Large intestine (tissue), 3 donors: ENCODE data around the gene MACO1. TPM values are rescaled to one million over a fixed set of nuclear protein-coding genes. Genes with fewer than 3 reads are reported as not detected.
"Not testable (repeated sequence)": the region's sequence is repeated elsewhere in the genome, so short reads cannot be mapped to it uniquely, and the experiment has no call there.

Experiments
- DNase-seq, 2 donors: peaks; one replicate each; pipeline versions ENCODE4 v3.0.0 to v3.0.0-alpha.2; 2013
- H3K27ac ChIP-seq: one replicate; pipeline ENCODE4 v1.5.1; 2013; ENCODE audit warnings: low read length
- H3K27me3 ChIP-seq: 2 replicates; pipeline ENCODE4 v1.6.1; 2013; ENCODE audit warnings: low read length; ENCODE audit not compliant: control insufficient read depth, insufficient read depth
- H3K36me3 ChIP-seq: 2 replicates; pipeline ENCODE4 v1.6.1; 2013; ENCODE audit warnings: low read length; ENCODE audit not compliant: control insufficient read depth, insufficient read depth
- H3K4me1 ChIP-seq: one replicate; pipeline ENCODE4 v1.6.1; 2013; ENCODE audit warnings: low read length; ENCODE audit not compliant: control insufficient read depth, insufficient read depth
- H3K4me3 ChIP-seq: one replicate; pipeline ENCODE4 v1.5.1; 2013; ENCODE audit warnings: low read length
- H3K9me3 ChIP-seq: one replicate; pipeline ENCODE4 v1.6.1; 2013; ENCODE audit warnings: mild to moderate bottlenecking, low read depth, low read length, moderate library complexity; ENCODE audit not compliant: control insufficient read depth
- WGBS: methylation state at CpG from one replicate; pipeline ENCODE4 v1.1.5; 2013; ENCODE audit warnings: low lambda C conversion rate; ENCODE audit not compliant: insufficient coverage; 5-methylcytosine and 5-hydroxymethylcytosine counted together
- polyA plus RNA-seq: library from polyadenylated mRNA; unstranded; fragments of 120-200 nt; gene quantifications from one replicate; pipeline ENCODE4 v1.2.1, GENCODE V29; 2013

The MACO1 gene
- polyA plus RNA-seq, 1 donor: 17.5 TPM

- H3K9me3 ChIP-seq, H3K27me3 ChIP-seq, H3K36me3 ChIP-seq, DNase-seq, H3K4me3 ChIP-seq, H3K27ac ChIP-seq, H3K4me1 ChIP-seq: not testable (repeated sequence)
- no CpG with 5 or more reads among the region's 8 CpGs for WGBS
These were observed 27.5 kb upstream of the MACO1 start for GRCh38 chr1:25402947-25403803.

- H3K27ac ChIP-seq, H3K4me3 ChIP-seq, H3K9me3 ChIP-seq, H3K27me3 ChIP-seq, H3K36me3 ChIP-seq, H3K4me1 ChIP-seq, DNase-seq: not testable (repeated sequence)
- WGBS: no CpG with 5 or more reads among the region's 12 CpGs
These were observed 24.9 kb upstream of the MACO1 start for GRCh38 chr1:25405731-25406305.

- DNase-seq, H3K9me3 ChIP-seq, H3K27me3 ChIP-seq, H3K27ac ChIP-seq, H3K4me1 ChIP-seq, H3K4me3 ChIP-seq, H3K36me3 ChIP-seq: not testable (repeated sequence)
- 100% methylated on average over 1 of the region's 10 CpGs for WGBS
These were observed 20.9 kb upstream of the MACO1 start for GRCh38 chr1:25409641-25410427.

GRCh38 chr1:25412872-25413623 lies 17.6 kb upstream of the MACO1 start:
- not testable (repeated sequence) for H3K36me3 ChIP-seq, DNase-seq, H3K27ac ChIP-seq, H3K4me1 ChIP-seq, H3K27me3 ChIP-seq, H3K9me3 ChIP-seq, H3K4me3 ChIP-seq
- no CpG with 5 or more reads among the region's 14 CpGs for WGBS

- H3K36me3 ChIP-seq, DNase-seq, H3K4me3 ChIP-seq, H3K27ac ChIP-seq, H3K27me3 ChIP-seq, H3K9me3 ChIP-seq, H3K4me1 ChIP-seq: not testable (repeated sequence)
- WGBS: no CpG with 5 or more reads among the region's 6 CpGs
These were observed 16.5 kb upstream of the MACO1 start for GRCh38 chr1:25414157-25414556.

GRCh38 chr1:25414578-25414977 lies 16.1 kb upstream of the MACO1 start:
- not testable (repeated sequence) for H3K9me3 ChIP-seq, H3K27me3 ChIP-seq, H3K36me3 ChIP-seq, H3K27ac ChIP-seq, H3K4me1 ChIP-seq, DNase-seq, H3K4me3 ChIP-seq
- no CpG with 5 or more reads among the region's 1 CpG for WGBS

GRCh38 chr1:25417280-25417679 lies 13.4 kb upstream of the MACO1 start:
- not testable (repeated sequence) for H3K9me3 ChIP-seq, H3K4me1 ChIP-seq, H3K27me3 ChIP-seq, H3K4me3 ChIP-seq, DNase-seq, H3K36me3 ChIP-seq, H3K27ac ChIP-seq
- WGBS: no CpG with 5 or more reads among the region's 4 CpGs

- not testable (repeated sequence) for H3K36me3 ChIP-seq, H3K27me3 ChIP-seq
- WGBS: no CpG with 5 or more reads among the region's 1 CpG
These were observed 11.4 kb upstream of the MACO1 start for GRCh38 chr1:25419339-25419738.

GRCh38 chr1:25420715-25421114 lies 10.0 kb upstream of the MACO1 start, which contains the start of gene RHCE:
Gene RHCE, minus strand, starts transcription at chr1:25420825. Its CDS starts 39 bp downstream, at chr1:25420786.
- WGBS: no CpG with 5 or more reads among the region's 9 CpGs
- H3K36me3 ChIP-seq, H3K27ac ChIP-seq, H3K27me3 ChIP-seq, H3K4me3 ChIP-seq, DNase-seq, H3K4me1 ChIP-seq, H3K9me3 ChIP-seq: not testable (repeated sequence)

More at GRCh38 chr1:25419339-25419738, 11.4 kb upstream of the MACO1 start:
- H3K27ac ChIP-seq, H3K4me3 ChIP-seq, DNase-seq, H3K9me3 ChIP-seq, H3K4me1 ChIP-seq: not testable (repeated sequence)

GRCh38 chr1:25423206-25423605 lies 7.5 kb upstream of the MACO1 start:
- not testable (repeated sequence) for DNase-seq

More at GRCh38 chr1:25423206-25423605, 7.5 kb upstream of the MACO1 start:
- no CpG with 5 or more reads among the region's 6 CpGs for WGBS
- not testable (repeated sequence) for H3K27me3 ChIP-seq, H3K36me3 ChIP-seq, H3K9me3 ChIP-seq, H3K4me1 ChIP-seq, H3K4me3 ChIP-seq, H3K27ac ChIP-seq
